GM12873 (cell line): ENCODE results near the gene SPRR5.

Source experiments
- TF ChIP-seq, protein P1 (sequence below): IDR thresholded peaks from 2 replicates; pipeline ENCODE4 v1.5.1; 2012; ENCODE audit warnings: low read depth, mild to moderate bottlenecking, moderate library complexity, low read length, control low read depth; ENCODE audit not compliant: insufficient read depth; ENCODE audit errors: missing control alignments

The SPRR5 gene

DNA sequence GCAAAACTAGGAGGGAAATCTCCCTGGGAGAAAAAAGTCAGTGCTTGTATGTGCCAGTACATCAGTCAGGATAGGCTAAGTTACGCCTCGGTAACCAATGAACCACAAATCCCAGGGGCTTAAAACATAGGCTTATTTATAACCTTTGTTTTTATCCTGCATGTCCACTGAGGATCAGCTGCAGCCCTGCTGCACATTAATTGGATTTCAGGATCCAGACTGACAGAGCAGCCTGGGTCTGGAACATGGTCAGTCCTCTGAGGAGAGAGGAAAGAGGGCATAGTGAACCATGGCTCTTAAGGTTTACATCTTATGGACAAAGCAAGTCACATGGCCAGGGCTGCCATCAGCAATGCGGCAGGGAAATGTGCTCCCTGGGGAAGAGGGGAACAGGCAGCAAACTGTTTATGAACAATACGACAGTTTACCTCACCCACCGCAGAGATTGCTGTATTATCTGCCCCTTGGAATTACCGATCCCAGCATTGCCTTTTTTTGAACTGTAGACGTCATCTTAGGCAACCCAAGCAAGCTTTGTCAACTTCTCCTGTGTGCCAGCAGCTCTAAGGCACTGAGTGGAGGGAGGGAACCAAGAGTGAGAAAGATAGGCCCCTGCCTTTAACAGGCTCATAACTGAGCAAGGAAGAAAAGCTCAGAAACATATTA, 14.4 kb downstream of the SPRR5 start:
- TF ChIP-seq, protein P1, sequence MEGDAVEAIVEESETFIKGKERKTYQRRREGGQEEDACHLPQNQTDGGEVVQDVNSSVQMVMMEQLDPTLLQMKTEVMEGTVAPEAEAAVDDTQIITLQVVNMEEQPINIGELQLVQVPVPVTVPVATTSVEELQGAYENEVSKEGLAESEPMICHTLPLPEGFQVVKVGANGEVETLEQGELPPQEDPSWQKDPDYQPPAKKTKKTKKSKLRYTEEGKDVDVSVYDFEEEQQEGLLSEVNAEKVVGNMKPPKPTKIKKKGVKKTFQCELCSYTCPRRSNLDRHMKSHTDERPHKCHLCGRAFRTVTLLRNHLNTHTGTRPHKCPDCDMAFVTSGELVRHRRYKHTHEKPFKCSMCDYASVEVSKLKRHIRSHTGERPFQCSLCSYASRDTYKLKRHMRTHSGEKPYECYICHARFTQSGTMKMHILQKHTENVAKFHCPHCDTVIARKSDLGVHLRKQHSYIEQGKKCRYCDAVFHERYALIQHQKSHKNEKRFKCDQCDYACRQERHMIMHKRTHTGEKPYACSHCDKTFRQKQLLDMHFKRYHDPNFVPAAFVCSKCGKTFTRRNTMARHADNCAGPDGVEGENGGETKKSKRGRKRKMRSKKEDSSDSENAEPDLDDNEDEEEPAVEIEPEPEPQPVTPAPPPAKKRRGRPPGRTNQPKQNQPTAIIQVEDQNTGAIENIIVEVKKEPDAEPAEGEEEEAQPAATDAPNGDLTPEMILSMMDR: no peak

DNA sequence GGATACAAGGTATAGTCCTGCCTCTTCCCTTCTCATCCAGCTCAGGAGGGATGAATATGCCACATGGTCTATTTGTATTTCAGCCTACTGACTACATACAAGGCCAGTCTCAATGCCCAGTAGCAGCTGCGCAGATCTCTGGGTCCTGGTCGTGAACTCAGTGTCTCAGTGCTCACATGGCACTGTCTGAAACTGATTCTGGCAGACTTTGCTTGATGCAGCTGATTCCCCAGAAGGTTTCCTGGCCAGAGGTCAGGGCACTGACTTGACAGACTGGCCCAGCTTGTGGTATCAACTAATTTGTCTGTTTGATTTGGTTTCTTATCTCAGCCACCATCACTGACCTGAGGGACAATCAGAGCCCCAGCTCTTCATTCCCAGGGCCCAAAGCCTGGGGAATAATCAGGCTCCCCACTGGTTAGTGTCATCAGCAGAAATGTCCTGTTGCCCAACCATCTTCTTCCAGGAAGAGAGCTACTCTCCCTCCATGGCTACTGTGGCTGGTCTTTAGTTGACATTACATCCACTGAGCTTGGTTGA, 15.9 kb downstream of the SPRR5 start:
- TF ChIP-seq, protein P1: no peak

DNA sequence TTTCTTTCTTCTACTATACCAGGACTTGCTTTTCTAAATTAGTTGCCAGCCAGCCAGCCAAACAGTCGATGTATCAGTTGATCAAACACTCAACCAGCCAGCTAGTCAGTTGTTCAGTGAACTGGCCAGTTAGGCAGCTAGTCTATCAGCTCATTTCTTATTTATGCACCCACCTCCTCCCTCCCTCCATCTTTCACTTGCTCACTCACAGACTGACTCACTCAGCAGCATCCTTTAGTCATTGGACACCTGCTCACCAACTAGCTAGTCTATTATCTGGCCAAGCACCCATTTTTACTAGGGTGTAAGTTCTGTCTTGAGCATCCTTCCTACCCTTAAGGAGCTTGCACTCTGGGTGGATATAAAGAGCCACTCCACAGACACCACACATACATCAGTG, 17.5 kb downstream of the SPRR5 start:
- TF ChIP-seq, protein P1: no peak

DNA sequence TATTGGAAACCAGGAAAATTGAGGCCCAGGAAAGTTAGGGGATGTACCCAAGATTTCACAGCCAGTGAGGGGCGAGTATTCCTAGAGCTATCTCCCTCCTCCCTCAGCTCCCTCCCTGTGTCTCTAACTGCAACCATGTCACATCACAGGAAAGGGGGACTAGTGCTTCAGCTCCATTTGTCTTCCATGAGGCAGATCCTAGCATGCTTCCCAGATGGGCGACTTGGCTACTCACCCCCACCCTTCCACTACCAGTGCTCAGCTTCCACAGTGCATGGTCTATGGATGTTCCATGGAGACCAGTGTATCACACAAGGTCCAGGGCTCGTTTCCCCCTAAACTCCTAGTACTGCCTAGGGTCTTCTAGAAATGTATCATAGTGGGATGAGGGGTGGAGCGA, 18.8 kb downstream of the SPRR5 start:
- TF ChIP-seq, protein P1: no peak

DNA sequence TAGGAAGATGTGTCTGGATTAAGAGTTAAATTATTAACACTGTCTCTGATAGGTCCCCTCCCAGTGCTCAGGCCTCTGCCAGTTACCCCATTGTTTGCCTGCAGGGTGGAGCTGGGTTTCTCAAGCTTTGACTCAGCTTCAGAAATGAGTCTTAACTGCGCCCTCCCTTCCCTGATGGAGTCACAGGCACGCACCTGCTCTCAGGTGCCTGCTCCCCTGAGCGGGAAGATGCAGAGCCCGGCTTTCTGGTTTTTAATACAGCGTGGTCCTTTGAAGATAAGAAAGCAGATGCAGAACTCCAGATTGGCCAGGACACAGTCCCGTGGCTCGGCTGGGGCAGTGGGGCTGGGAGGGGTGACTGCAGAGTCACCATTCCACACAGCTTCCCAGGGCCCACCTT, 20.2 kb downstream of the SPRR5 start:
- TF ChIP-seq, protein P1: no peak

DNA sequence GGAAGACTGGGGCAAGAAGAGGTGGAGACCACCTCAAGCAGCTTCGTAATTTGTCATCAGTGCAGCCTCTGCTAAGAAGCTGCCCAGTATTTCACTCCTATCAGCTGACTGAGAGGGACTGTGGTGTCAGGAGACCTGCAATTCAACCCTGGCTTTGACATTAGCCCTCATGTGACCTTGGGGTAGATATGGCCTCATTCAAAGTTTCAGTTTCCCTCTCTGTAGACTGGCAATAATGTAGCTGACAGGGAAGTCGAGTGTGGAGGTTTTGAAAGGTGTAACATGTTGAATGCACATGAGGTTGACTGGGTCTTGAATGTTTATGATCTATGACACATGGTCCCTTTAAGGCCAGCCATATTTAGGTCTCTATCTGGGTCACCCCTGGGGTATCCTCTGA, 21.2 kb downstream of the SPRR5 start:
- TF ChIP-seq, protein P1: no peak

DNA sequence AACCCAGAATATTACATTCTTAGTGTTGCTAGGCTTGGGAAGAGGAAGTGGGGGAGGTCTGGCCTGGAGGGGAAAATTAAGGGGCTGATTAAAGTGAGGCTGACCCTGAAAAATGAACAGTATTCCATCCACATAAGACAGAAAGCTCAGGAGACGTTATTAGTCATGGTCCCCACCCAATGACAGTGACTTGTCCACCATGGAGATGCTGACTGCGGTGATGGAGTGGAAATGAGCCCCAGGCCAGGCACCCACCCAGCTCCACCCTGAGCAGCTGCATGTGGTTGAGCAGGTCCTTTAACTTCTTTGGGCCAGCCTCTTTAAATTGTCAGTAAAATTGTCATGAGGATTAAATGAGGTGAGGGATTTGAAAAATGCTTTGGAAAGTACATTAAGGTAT, 22.0 kb downstream of the SPRR5 start:
- TF ChIP-seq, protein P1: no peak
